K562 (cell line): ENCODE data around the gene MAST3. TPM values are rescaled to one million over a fixed set of nuclear protein-coding genes. Genes with fewer than 3 reads are reported as not detected.
A peak's percentile ranks its signal among the peaks of the same experiment; 100 is the strongest.

ENCODE experiments used
- ATAC-seq: fragments of 200-7000 bp; cut with Tn5 transposase; 3 replicates; pipeline ENCODE4 v1.9.1; 2020; ENCODE audit warnings: moderate library complexity
- BruUV-seq: library from RNA; stranded (reverse); fragments of 400-500 nt; replicated peaks from 2 replicates; lab custom pipeline; 2021; lab: Mats Ljungman, UMichigan
- CTCF ChIA-PET: fragments of 300-600 bp; formaldehyde crosslinking; extraction: SDS; loops from one replicate; lab custom pipeline; 2021; ENCODE audit warnings: low intra/inter-chr PET ratio; lab: Yijun Ruan, JAX
- POLR2A ChIA-PET: fragments of 300-600, 350-650 bp; sonication (Branson Sonifier 250); formaldehyde crosslinking; extraction: SDS; loops from one replicate; lab custom pipeline; 2021; ENCODE audit warnings: antibody characterized with exemption, inconsistent platforms; lab: Yijun Ruan, JAX
- DNase-seq, 4 experiments: peaks; one replicate each; pipeline versions ENCODE4 v3.0.0 to v3.0.0-alpha.2; 2011 to 2018; ENCODE audit warnings: low spot score in 3 of 4, mixed read lengths in 3 of 4; ENCODE audit errors: extremely low read depth in 1 of 4
- FAIRE-seq: peaks from 2 replicates; lab custom pipeline; 2011; peaks lifted over from hg19 to GRCh38; lab: Jason Lieb, UNC
- H2AFZ ChIP-seq: 2 replicates; pipeline ENCODE4 v1.6.0; 2011; ENCODE audit warnings: low read depth, low read length, control low read depth, inconsistent platforms
- H3K27ac ChIP-seq: fragments of 200-600 bp; 3 replicates; pipeline ENCODE4 v1.8.0; 2011; ENCODE audit warnings: low read depth, mild to moderate bottlenecking, control low read depth, inconsistent platforms, low read length, moderate library complexity, mixed read lengths; ENCODE audit errors: extremely low read depth
- H3K27me3 ChIP-seq, 2 experiments: fragments of 300-600 bp in 1 of 2; 2 replicates in 1 of 2; 3 replicates in 1 of 2; pipeline versions ENCODE4 v1.6.0 to v1.8.0; 2011; ENCODE audit warnings: inconsistent platforms in 2 of 2, low read length in 2 of 2, mild to moderate bottlenecking in 1 of 2, mixed read lengths in 1 of 2, moderate library complexity in 1 of 2; ENCODE audit not compliant: control insufficient read depth in 2 of 2, insufficient read depth in 2 of 2
- H3K36me3 ChIP-seq: fragments of 300-600 bp; 3 replicates; pipeline ENCODE4 v1.8.0; 2011; ENCODE audit warnings: mild to moderate bottlenecking, low read length, inconsistent platforms; ENCODE audit not compliant: control insufficient read depth, insufficient read depth
- H3K4me1 ChIP-seq, 2 experiments: fragments of 200-600 bp in 1 of 2; replicated peaks in 1 of 2; 2 replicates in 1 of 2; 3 replicates in 1 of 2; pipeline versions ENCODE4 v1.5.1 to v1.8.0; 2011; ENCODE audit warnings: inconsistent platforms in 2 of 2, low read length in 2 of 2, mild to moderate bottlenecking in 1 of 2, mixed read lengths in 1 of 2, moderate library complexity in 1 of 2; ENCODE audit not compliant: control insufficient read depth in 2 of 2, insufficient read depth in 2 of 2
- H3K4me2 ChIP-seq: 2 replicates; pipeline ENCODE4 v1.6.1; 2011; ENCODE audit warnings: low read length, control low read depth, inconsistent platforms, mixed read lengths; ENCODE audit not compliant: insufficient read depth
- H3K4me3 ChIP-seq: fragments of 200-600 bp; sonication (generic), shearing (Covaris generic); 2 replicates; pipeline ENCODE4 v1.5.1; 2016; ENCODE audit warnings: control low read depth, inconsistent platforms
- H3K79me2 ChIP-seq: fragments of 200-600 bp; 3 replicates; pipeline ENCODE4 v1.8.0; 2011; ENCODE audit warnings: low read length, inconsistent platforms; ENCODE audit not compliant: control insufficient read depth, insufficient read depth
- H3K9ac ChIP-seq, 2 experiments: 2 replicates each; pipeline versions ENCODE4 v1.6.0 to v1.6.1; 2011; ENCODE audit warnings: low read depth in 2 of 2, low read length in 2 of 2, control low read depth in 1 of 2, inconsistent platforms in 1 of 2, mild to moderate bottlenecking in 1 of 2, mixed read lengths in 1 of 2; ENCODE audit not compliant: insufficient read depth in 1 of 2
- H3K9me1 ChIP-seq: one replicate; pipeline ENCODE4 v1.6.0; 2011; ENCODE audit warnings: inconsistent platforms, mild to moderate bottlenecking, low read length, moderate library complexity; ENCODE audit not compliant: control insufficient read depth, insufficient read depth
- H3K9me3 ChIP-seq: replicated peaks from 2 replicates; pipeline ENCODE4 v1.5.1; 2011; ENCODE audit warnings: low read depth, low read length, inconsistent platforms; ENCODE audit not compliant: control insufficient read depth, insufficient read depth
- H4K20me1 ChIP-seq: replicated peaks from 2 replicates; pipeline ENCODE4 v1.6.1; 2011; ENCODE audit warnings: low read length, inconsistent platforms, mixed read lengths; ENCODE audit not compliant: control insufficient read depth, insufficient read depth
- EWSR1 ChIP-seq: fragments of 450-650 bp; IDR thresholded peaks from 2 replicates; pipeline ENCODE4 v1.6.1; 2018; ENCODE audit warnings: borderline replicate concordance, mild to moderate bottlenecking, low read depth, moderate library complexity; ENCODE audit not compliant: partially characterized antibody
- NR0B1 ChIP-seq: fragments of 450-650 bp; IDR thresholded peaks from one replicate; pipeline ENCODE4 v1.6.1; 2018; ENCODE audit warnings: mild to moderate bottlenecking, moderate library complexity; ENCODE audit not compliant: partially characterized antibody
- PTRF ChIP-seq: fragments of 450-650 bp; IDR thresholded peaks from 2 replicates; pipeline ENCODE4 v1.6.1; 2016; ENCODE audit warnings: mild to moderate bottlenecking, missing genetic modification characterization, missing compliant biosample characterization
- STAT6 ChIP-seq: sonication (generic); formaldehyde crosslinking; IDR thresholded peaks from 2 replicates; pipeline ENCODE4 v1.8.1; 2023; ENCODE audit warnings: mild to moderate bottlenecking, missing genetic modification reagents
- TCF3 ChIP-seq: sonication (generic); formaldehyde crosslinking; IDR thresholded peaks from 2 replicates; pipeline ENCODE4 v1.4.0; 2020; ENCODE audit warnings: mild to moderate bottlenecking, missing genetic modification reagents
- ZBTB7A ChIP-seq: IDR thresholded peaks from 2 replicates; pipeline ENCODE4 v1.6.1; 2011; ENCODE audit warnings: low read depth, mild to moderate bottlenecking, low read length, moderate library complexity, borderline replicate concordance; ENCODE audit not compliant: control insufficient read depth
- ZFP36 ChIP-seq: fragments of 150-350 bp; IDR thresholded peaks from 2 replicates; pipeline ENCODE4 v1.6.1; 2018; ENCODE audit warnings: low read length, low read depth; ENCODE audit not compliant: partially characterized antibody
- ZKSCAN1 ChIP-seq: fragments of 150-350 bp; IDR thresholded peaks from 2 replicates; pipeline ENCODE4 v1.6.1; 2016; ENCODE audit warnings: low read depth, low read length
- ZKSCAN8 ChIP-seq: fragments of 200-800 bp; sonication (Bioruptor generic); IDR thresholded peaks from 2 replicates; pipeline ENCODE4 v1.6.1; 2016; ENCODE audit warnings: missing genetic modification characterization, missing compliant biosample characterization
- ZNF609 ChIP-seq: sonication (generic); formaldehyde crosslinking; IDR thresholded peaks from 2 replicates; pipeline ENCODE4 v1.8.1; 2023; ENCODE audit warnings: missing genetic modification reagents, mild to moderate bottlenecking, borderline replicate concordance
- WGBS: fragments of 100-300 bp; shearing (Covaris generic); methylation state at CpG from one replicate; pipeline ENCODE4 v1.1.6; 2016; ENCODE audit warnings: low coverage, mixed read lengths; ENCODE audit not compliant: insufficient coverage; ENCODE audit errors: missing lambda C conversion rate; 5-methylcytosine and 5-hydroxymethylcytosine counted together
- in situ Hi-C: fragments of 300-500 bp; cut with MboI; formaldehyde crosslinking; loops from 4 replicates; pipeline ENCODE4 v1.15.0; 2018; ENCODE audit warnings: inconsistent platforms, mixed read lengths
- intact Hi-C: fragments of 100-400 bp; cut with micrococcal nuclease; formaldehyde crosslinking; loops from 2 replicates; pipeline ENCODE4 v1.14.2; 2022
- polyA plus RNA-seq, 8 experiments: library from polyadenylated mRNA; depleted of rRNA in 4 of 8; stranded (reverse) in 5 of 8; unstranded in 3 of 8; fragments of >200 nt; fragmentation: Nextera tagmentation in 2 of 8; fragmentation: Illumina TruSeq in 1 of 8; extraction: Ambion mirVana in 2 of 8; extraction: Trizol in 1 of 8; gene quantifications; 2 replicates each; pipeline versions ENCODE4 v1.2.1 to v1.2.3, GENCODE V29; 2011 to 2014; ENCODE audit warnings: inconsistent platforms in 1 of 8, missing spikeins in 1 of 8
- total RNA-seq, 7 experiments: library from RNA; depleted of rRNA in 6 of 7; stranded (reverse); fragments of >200 nt in 6 of 7; fragmentation: Illumina TruSeq in 2 of 7; extraction: Trizol in 2 of 7; gene quantifications; 2 replicates each; pipeline versions ENCODE4 v1.2.1 to v1.2.3, GENCODE V29; 2011 to 2021; ENCODE audit warnings: low replicate concordance in 1 of 7
- TF ChIP-seq, protein P1 (sequence below): fragments of 250-450 bp; sonication (Bioruptor Pico); IDR thresholded peaks from 2 replicates; pipeline ENCODE4 v1.8.0; 2021; ENCODE audit warnings: moderate library complexity, mild to moderate bottlenecking, inconsistent platforms

Gene MAST3
- total and polyA plus RNA-seq, 9 of the 15 experiments (the other 6 are each of a cell fraction or from before 2014, with no cell fraction given): 0.94 to 9.9 (median 2.4) TPM

- peaks cover 28% of the 10 kb centered on the region for H3K79me2 ChIP-seq
- H3K4me2 ChIP-seq: no peak overlapping the region
- no peaks in the 10 kb centered on the region for H3K27me3 ChIP-seq
- WGBS: 65% methylated on average over 5 of the region's 6 CpGs
- CTCF ChIA-PET: no interaction called here
- H3K4me1 ChIP-seq: peaks cover 14 to 46% of the 10 kb centered on the region in 2 experiments; a peak in 4 of 5 replicates
- intact Hi-C loops (no loop called here), in situ Hi-C loops (no loop called here)
- H3K4me3 ChIP-seq: no peak overlapping the region
- ATAC-seq: no peak
- no peaks in the 10 kb centered on the region for H3K9me1 ChIP-seq
- no peak for FAIRE-seq
- DNase-seq: no peak
- no peak overlapping the region for H3K27ac ChIP-seq
- no peak overlapping the region for H2AFZ ChIP-seq
- peaks cover 64% of the 10 kb centered on the region; the same call in 2 of the 3 replicates for H3K36me3 ChIP-seq
- peaks cover 6% of the 10 kb centered on the region; the same call in 1 of the 2 replicates for H4K20me1 ChIP-seq
- POLR2A ChIA-PET: interaction anchor here (0.6 to 1.0 kb wide), 4 partner anchors 20 to 1141 kb away, joined by 3 read pairs; no protein-coding TSS in a partner anchor
- H3K9me3 ChIP-seq: no peaks in the 10 kb centered on the region
- H3K9ac ChIP-seq: peak overlapping the region in 1 of 2 experiments; percentile 24; a peak in 1 of 4 replicates
- no TSS peak for BruUV-seq
- TF ChIP-seq STAT6 (CRISPR knock-in tag): no peak
- TF ChIP-seq NR0B1: no peak
- TF ChIP-seq ZKSCAN8 (CRISPR knock-in tag): no peak
- no peak for TF ChIP-seq ZFP36
- no peak for TF ChIP-seq ZBTB7A
- TF ChIP-seq PTRF: no peak
- no peak for TF ChIP-seq EWSR1
- TF ChIP-seq ZKSCAN1: no peak
- TF ChIP-seq, protein P1, sequence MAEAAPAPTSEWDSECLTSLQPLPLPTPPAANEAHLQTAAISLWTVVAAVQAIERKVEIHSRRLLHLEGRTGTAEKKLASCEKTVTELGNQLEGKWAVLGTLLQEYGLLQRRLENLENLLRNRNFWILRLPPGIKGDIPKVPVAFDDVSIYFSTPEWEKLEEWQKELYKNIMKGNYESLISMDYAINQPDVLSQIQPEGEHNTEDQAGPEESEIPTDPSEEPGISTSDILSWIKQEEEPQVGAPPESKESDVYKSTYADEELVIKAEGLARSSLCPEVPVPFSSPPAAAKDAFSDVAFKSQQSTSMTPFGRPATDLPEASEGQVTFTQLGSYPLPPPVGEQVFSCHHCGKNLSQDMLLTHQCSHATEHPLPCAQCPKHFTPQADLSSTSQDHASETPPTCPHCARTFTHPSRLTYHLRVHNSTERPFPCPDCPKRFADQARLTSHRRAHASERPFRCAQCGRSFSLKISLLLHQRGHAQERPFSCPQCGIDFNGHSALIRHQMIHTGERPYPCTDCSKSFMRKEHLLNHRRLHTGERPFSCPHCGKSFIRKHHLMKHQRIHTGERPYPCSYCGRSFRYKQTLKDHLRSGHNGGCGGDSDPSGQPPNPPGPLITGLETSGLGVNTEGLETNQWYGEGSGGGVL (CRISPR knock-in tag): no peak
- no peak for TF ChIP-seq ZNF609 (CRISPR knock-in tag)
- TF ChIP-seq TCF3: no peak
These were observed 100.4 kb downstream of the MAST3 start for GRCh38 chr19:18197941-18198340.
